ENCODE data around the gene PAX7.

DNA sequence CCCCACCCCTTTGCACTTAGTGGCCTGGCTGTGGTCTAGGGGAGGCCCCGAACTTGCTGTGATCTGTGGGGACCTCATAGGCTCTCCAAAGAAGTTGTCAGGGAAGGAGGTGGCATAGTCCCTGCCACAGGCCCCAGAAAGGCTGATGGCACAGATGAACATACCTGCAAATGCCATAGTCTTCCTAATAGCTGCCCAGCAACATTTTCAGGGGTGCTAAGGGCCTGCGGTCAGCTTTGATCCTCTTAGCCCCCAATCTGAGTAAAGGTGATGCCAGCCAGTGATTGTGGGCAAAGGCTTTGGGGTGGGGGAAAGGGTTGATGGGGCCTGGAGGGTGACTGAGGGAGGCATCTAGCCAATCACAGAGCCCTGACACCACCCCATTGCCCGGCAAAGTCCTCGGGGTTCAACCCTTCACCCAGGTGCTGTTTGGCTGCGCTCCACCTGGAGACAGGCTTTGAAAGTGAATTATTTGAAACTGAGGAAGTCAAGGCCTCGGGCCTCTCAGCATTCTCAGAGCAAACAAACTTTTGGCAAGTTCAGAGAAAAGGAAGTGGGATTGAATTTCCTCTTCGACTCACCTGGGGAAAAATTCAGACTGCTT, 35.8 kb downstream of the PAX7 start:
- TF ChIP-seq CTCF (IDR thresholded peaks at IDR 0.05; ENCODE audit: low read length) (no peak), EZH2 (IDR thresholded peaks at IDR 0.05; ENCODE audit: borderline replicate concordance, low read length) (no peak)
